ENCODE measurements around the gene VPREB3.
"Not testable (repeated sequence)": the region's sequence is repeated elsewhere in the genome, so short reads cannot be mapped to it uniquely, and the experiment has no call there.

- TF ChIP-seq POLR2AphosphoS5, POLR2A (IDR thresholded peaks at IDR 0.05): not testable (repeated sequence)
Observed at GRCh38 chr22:23728108-23728507, 26.1 kb downstream of the VPREB3 start.

Data from breast epithelium (tissue), 3 donors.